Skin epidermis (tissue), 12 donors: ENCODE measurements around the gene SSH3.

ENCODE experiments used
- H3K27ac ChIP-seq, 21 experiments: fragments of 200-600 bp; sonication (generic) in 11 of 21; one replicate each; pipeline ENCODE4 v1.5.0; 2020; ENCODE audit warnings: mild to moderate bottlenecking in 3 of 21, inconsistent platforms in 2 of 21, moderate library complexity in 2 of 21
- H3K4me3 ChIP-seq, 7 experiments: fragments of 200-600 bp; sonication (generic) in 2 of 7; one replicate each; pipeline ENCODE4 v1.5.0; 2020; ENCODE audit warnings: inconsistent platforms in 2 of 7, mild to moderate bottlenecking in 2 of 7, moderate library complexity in 1 of 7

Gene SSH3

GRCh38 chr11:67317888-67318555, 14.7 kb downstream of the SSH3 start:
- H3K4me3 ChIP-seq: peak overlapping the region; percentile 63 to 90 (median 75)
- peak overlapping the region in 20 of 21 experiments; percentile 83 to 98 (median 92) for H3K27ac ChIP-seq

- H3K4me3 ChIP-seq: peak overlapping the region in 4 of 7 experiments; percentile 63 to 90 (median 78)
- H3K27ac ChIP-seq: peak overlapping the region in 1 of 21 experiments; percentile 87
Measured at GRCh38 chr11:67318876-67319275, 15.5 kb downstream of the SSH3 start.

- Histone ChIP-seq H3K27ac (no peak overlapping the region), H3K4me3 (no peak overlapping the region)
Measured at GRCh38 chr11:67320011-67320410, 16.7 kb downstream of the SSH3 start.

GRCh38 chr11:67320691-67321090, 17.4 kb downstream of the SSH3 start:
- no peak overlapping the region for H3K4me3 ChIP-seq
- H3K27ac ChIP-seq: no peak overlapping the region

GRCh38 chr11:67321313-67321871, 18.1 kb downstream of the SSH3 start:
- H3K27ac ChIP-seq: no peak overlapping the region
- H3K4me3 ChIP-seq: no peak overlapping the region

GRCh38 chr11:67322049-67322448, 18.7 kb downstream of the SSH3 start:
- Histone ChIP-seq H3K27ac (no peak overlapping the region), H3K4me3 (no peak overlapping the region)

GRCh38 chr11:67323526-67323925, 20.2 kb downstream of the SSH3 start:
- Histone ChIP-seq H3K27ac (no peak overlapping the region), H3K4me3 (no peak overlapping the region)

GRCh38 chr11:67332081-67332691, 28.9 kb downstream of the SSH3 start:
- H3K4me3 ChIP-seq: no peak overlapping the region
- no peak overlapping the region for H3K27ac ChIP-seq

- Histone ChIP-seq H3K4me3 (no peak overlapping the region), H3K27ac (no peak overlapping the region)
Measured at GRCh38 chr11:67337257-67337656, 33.9 kb downstream of the SSH3 start.

- no peak overlapping the region for H3K4me3 ChIP-seq
- peak overlapping the region in 7 of 21 experiments; percentile 15 to 70 (median 53) for H3K27ac ChIP-seq
Measured at GRCh38 chr11:67344264-67344663, 40.9 kb downstream of the SSH3 start.

- H3K4me3 ChIP-seq: no peak overlapping the region
- peak overlapping the region in 14 of 21 experiments; percentile 25 to 70 (median 54) for H3K27ac ChIP-seq
Measured at GRCh38 chr11:67345247-67345919, 42.1 kb downstream of the SSH3 start.

- H3K4me3 ChIP-seq: no peak overlapping the region
- H3K27ac ChIP-seq: peak overlapping the region in 14 of 21 experiments; percentile 26 to 70 (median 54)
Measured at GRCh38 chr11:67345920-67346819, 42.8 kb downstream of the SSH3 start.

- H3K4me3 ChIP-seq: no peak overlapping the region
- H3K27ac ChIP-seq: peak overlapping the region in 1 of 21 experiments; percentile 24
Measured at GRCh38 chr11:67347964-67348749, 44.8 kb downstream of the SSH3 start.

GRCh38 chr11:67349036-67349435, 45.7 kb downstream of the SSH3 start:
- H3K27ac ChIP-seq: peak overlapping the region in 2 of 21 experiments; percentile 5 to 24
- H3K4me3 ChIP-seq: no peak overlapping the region

- peak overlapping the region in 2 of 21 experiments; percentile 5 to 8 for H3K27ac ChIP-seq
- H3K4me3 ChIP-seq: no peak overlapping the region
Measured at GRCh38 chr11:67349457-67349856, 46.1 kb downstream of the SSH3 start.

GRCh38 chr11:67349928-67350465, 46.7 kb downstream of the SSH3 start:
- peak overlapping the region in 1 of 21 experiments; percentile 8 for H3K27ac ChIP-seq
- no peak overlapping the region for H3K4me3 ChIP-seq

- peak overlapping the region in 1 of 7 experiments; percentile 37 for H3K4me3 ChIP-seq
- H3K27ac ChIP-seq: peak overlapping the region in 18 of 21 experiments; percentile 86 to 100 (median 98)
Measured at GRCh38 chr11:67351275-67352005, 48.1 kb downstream of the SSH3 start.
